Fibroblast of skin of right quadriceps (primary cell): Measurements from ENCODE around the gene FAM184A.
A peak's percentile ranks its signal among the peaks of the same experiment; 100 is the strongest.
"Not testable (repeated sequence)": the region's sequence is repeated elsewhere in the genome, so short reads cannot be mapped to it uniquely, and the experiment has no call there.

ENCODE experiments used
- DNase-seq: peaks from one replicate; pipeline ENCODE4 v3.0.0-alpha.2; 2013

FAM184A gene

GRCh38 chr6:119078376-119079282 is at the start of gene FAM184A:
TSS of gene FAM184A (minus strand) at chr6:119078664. CDS start at chr6:119078299, 365 bp downstream.
- DNase-seq, result peak; percentile 46

GRCh38 chr6:119127627-119128026 is 49.2 kb upstream of the FAM184A start:
- no peak for DNase-seq

DNA sequence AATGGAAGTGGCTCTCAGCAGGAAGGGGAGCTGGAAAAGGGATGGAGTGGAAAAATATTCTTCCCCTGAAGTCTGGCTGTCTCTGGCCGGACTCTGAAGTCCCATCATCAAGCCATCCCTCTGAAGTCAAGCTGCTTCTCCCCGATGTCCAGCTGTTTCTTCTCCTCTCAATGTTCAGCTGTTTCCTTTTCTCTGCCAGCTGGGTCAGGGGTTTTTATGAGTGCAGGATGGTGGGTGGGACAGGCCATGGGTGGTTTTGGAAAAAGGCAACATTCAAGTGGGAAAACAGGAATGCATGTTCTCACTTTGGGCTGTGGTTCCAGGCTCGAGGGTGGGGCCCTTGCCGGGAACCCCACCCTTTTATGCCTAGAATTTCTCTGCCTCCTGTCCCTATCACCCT is 48.4 kb upstream of the FAM184A start:
- no peak for DNase-seq

DNA sequence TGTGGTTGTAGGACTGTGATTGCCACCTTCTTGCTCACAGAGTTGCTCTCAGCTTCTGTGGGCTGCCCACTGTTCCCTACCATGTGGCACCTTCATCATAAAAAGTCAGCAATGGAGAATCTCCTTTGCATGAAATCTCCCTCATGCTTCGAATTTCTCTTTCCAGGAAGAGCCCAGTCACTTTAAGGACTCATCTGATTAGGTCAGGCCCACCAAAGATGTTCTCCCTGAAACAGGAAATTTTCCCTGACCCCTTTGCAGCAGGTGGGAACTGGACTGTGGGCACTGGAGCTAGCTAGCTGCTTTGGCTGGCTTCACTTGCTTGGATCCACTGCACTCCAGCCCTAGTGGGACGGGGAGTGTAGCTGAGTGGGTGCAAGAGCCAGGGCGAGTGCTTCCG is 47.7 kb upstream of the FAM184A start:
- no peak for DNase-seq

DNA sequence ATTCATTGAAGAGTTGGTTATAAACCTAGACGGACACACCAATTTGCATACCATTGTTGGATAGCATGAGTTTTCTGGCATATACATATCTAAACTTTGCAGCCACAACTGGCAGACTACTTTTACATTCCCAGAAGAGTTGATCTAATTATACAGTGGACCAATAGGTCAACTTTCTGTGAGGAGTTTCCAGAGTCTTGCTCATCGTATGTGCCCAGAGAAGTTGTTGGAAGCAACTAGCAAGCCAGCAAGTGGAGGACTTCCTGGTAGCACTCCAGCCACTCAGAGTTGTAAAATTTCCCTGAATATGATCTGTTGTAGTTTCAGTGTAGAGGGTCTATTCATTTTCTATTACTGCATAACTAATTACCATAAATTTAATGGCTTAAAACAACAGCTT is 47.1 kb upstream of the FAM184A start:
- DNase-seq, result no peak

DNA sequence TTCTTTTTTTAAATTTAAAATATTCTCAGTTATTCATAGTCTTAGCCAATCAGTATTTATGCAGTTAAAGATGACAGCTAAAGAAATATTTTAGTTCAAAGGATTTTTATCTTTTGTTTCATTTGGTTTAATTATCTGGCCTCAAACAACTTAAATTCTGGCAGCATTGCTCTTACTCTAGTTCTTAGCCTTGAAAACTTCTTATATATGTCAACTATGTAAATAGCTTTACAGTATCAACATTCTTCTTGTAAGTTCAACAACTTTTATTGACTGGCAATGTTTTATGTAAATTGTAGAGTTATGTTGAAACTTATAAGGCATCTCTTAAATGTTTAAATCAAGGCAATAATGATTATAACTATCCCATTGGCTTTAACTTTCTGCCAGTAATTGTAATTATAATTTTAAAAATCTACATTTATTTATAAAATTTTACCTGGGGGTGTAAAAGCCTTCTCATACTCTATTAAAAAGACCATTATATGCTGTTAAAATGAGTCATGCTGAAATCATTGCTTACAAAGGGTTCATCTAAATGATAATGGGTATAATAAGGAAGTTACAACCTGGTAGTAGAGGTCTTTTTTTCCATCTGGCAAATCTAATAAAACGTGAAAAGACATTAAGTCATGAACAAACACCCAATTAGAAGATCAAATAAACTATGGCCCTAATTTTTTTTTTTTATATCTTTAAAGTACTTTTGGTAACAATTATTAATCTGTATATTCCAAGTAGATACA is 45.8 kb upstream of the FAM184A start:
- DNase-seq, result no peak

GRCh38 chr6:119122336-119122735 is 43.9 kb upstream of the FAM184A start:
- no peak for DNase-seq

DNA sequence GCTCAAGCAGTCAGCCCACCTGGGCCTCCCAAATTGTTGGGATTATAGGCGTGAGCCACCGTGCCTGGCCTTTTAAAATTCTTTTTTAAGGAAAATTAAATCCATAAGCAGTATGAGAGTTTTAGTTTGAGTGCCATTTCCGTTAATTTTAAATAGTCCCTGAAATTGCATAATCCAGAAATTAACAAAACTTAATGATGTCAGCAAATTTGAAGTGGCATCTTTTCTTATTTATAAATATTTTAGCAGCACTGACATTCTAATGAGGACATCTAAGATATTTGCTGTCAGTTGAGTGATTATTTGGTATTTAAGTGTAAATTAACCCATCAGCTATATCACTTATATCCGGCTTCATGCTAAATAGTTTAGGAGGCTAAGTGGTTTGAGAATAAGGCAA is 42.9 kb upstream of the FAM184A start:
- no peak for DNase-seq

GRCh38 chr6:119119989-119120388 is 41.5 kb upstream of the FAM184A start:
- DNase-seq, result peak; percentile 80

- DNase-seq, result not testable (repeated sequence)
Measured at GRCh38 chr6:119119062-119119461, 40.6 kb upstream of the FAM184A start.

GRCh38 chr6:119116712-119117281 is 38.3 kb upstream of the FAM184A start:
- no peak for DNase-seq

- DNase-seq, result no peak
Measured at GRCh38 chr6:119113961-119114360, 35.5 kb upstream of the FAM184A start.

- no peak for DNase-seq
Measured at GRCh38 chr6:119112812-119113530, 34.5 kb upstream of the FAM184A start.

- DNase-seq, result peak; percentile 43
Measured at GRCh38 chr6:119110601-119111548, 32.4 kb upstream of the FAM184A start.

GRCh38 chr6:119109654-119110325 is 31.3 kb upstream of the FAM184A start:
- DNase-seq, result no peak

DNA sequence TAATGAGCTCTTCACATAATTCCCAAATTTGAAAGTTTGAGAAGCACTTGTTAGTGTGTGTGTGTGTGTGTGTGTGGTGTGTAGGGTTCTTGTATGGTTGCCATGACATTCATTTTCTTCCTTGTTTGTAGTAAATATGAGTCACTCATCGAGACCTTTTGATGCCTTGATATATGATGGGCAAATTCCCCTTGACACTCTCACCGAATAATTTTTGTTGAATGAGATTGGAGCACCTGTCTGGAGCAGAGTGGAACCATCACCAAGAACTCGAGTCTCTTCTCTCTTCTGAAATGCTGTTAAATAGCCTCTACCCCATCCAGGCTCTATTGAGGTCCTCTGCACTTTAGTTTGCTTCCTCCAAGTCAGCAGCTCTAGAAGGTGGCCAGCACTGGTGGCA is 29.6 kb upstream of the FAM184A start:
- no peak for DNase-seq

- no peak for DNase-seq
Measured at GRCh38 chr6:119105282-119105681, 26.8 kb upstream of the FAM184A start.

- no peak for DNase-seq
Measured at GRCh38 chr6:119102901-119103300, 24.4 kb upstream of the FAM184A start.

GRCh38 chr6:119100115-119100514 is 21.7 kb upstream of the FAM184A start:
- DNase-seq, result no peak

DNA sequence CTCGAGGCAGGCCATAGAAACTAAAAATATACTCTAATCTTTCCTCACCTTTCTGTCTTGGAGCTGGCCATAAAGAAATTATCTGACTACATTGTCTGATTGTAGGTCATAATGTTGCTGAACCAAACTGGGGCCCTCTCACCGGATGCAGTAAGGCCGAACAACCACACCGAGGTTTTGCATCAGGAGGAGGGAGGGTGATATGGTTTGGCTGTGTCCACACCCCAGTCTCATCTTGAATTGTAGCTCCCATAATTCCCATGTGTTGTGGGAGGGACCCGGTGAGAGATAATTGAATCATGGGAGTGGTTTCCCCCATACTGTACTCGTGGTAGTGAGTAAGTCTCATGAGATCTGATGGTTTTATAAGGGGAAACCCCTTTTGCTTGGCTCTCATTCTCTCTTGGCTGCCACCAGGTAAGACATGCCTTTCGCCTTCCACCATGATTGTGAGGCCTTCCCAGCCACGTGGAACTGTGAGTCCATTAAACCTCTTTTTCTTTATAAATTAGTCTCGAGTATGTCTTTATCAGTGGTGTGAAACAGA is 19.4 kb upstream of the FAM184A start:
- DNase-seq, result not testable (repeated sequence)
